Upper lobe of left lung (tissue), 4 donors: ENCODE results near the gene RDH8.

Source experiments
- EP300 ChIP-seq, 4 donors: sonication (generic); formaldehyde crosslinking; IDR thresholded peaks; one replicate each; pipeline ENCODE4 v1.5.1; 2017; ENCODE audit warnings: antibody characterized with exemption in 4 of 4, control low read depth in 2 of 4
- POLR2A ChIP-seq, 4 donors: fragments of 450-650 bp; IDR thresholded peaks; one replicate each; pipeline ENCODE4 v1.5.1; 2016 to 2017; ENCODE audit warnings: antibody characterized with exemption in 4 of 4, mild to moderate bottlenecking in 2 of 4
- POLR2AphosphoS5 ChIP-seq, 2 donors: sonication (generic); formaldehyde crosslinking; IDR thresholded peaks; one replicate each; pipeline ENCODE4 v1.5.1; 2017; ENCODE audit warnings: antibody characterized with exemption in 2 of 2
- TF ChIP-seq, protein P1 (sequence below), 6 experiments: fragments of 450-650 bp in 4 of 6; fragments of 200-600 bp in 2 of 6; sonication (generic) in 2 of 6; IDR thresholded peaks; one replicate each; pipeline ENCODE4 v1.5.1; 2016 to 2019; ENCODE audit warnings: antibody characterized with exemption in 6 of 6

DNA sequence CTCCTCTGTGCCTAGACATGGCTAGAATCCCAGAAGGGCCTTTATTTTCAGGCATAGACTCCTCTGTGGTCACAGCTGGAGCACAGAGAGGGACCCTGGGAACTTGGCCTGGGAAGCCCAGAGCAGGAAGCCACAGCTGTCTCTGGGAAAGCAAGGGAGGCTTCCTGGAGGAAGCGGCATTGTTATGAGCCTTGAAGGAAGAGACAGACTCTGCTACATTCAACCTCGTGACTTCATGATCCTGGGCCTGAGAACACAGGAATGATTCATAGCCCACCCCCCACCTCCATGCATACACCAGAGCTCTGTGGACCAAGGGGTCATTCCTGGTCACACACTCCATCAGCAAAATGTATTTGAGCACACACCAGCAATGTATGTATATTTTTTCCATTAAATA lies 8.6 kb downstream of the RDH8 start:
- no peak for TF ChIP-seq POLR2A (IDR thresholded peaks at IDR 0.05)
- TF ChIP-seq, protein P1, sequence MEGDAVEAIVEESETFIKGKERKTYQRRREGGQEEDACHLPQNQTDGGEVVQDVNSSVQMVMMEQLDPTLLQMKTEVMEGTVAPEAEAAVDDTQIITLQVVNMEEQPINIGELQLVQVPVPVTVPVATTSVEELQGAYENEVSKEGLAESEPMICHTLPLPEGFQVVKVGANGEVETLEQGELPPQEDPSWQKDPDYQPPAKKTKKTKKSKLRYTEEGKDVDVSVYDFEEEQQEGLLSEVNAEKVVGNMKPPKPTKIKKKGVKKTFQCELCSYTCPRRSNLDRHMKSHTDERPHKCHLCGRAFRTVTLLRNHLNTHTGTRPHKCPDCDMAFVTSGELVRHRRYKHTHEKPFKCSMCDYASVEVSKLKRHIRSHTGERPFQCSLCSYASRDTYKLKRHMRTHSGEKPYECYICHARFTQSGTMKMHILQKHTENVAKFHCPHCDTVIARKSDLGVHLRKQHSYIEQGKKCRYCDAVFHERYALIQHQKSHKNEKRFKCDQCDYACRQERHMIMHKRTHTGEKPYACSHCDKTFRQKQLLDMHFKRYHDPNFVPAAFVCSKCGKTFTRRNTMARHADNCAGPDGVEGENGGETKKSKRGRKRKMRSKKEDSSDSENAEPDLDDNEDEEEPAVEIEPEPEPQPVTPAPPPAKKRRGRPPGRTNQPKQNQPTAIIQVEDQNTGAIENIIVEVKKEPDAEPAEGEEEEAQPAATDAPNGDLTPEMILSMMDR (IDR thresholded peaks at IDR 0.05), result no peak
- TF ChIP-seq POLR2AphosphoS5 (IDR thresholded peaks at IDR 0.05), result no peak
- TF ChIP-seq EP300 (IDR thresholded peaks at IDR 0.05), result no peak
